NCI-H2196 (cell line): ENCODE measurements around the gene TPK1.
"Not testable (repeated sequence)": the region's sequence is repeated elsewhere in the genome, so short reads cannot be mapped to it uniquely, and the experiment has no call there.

Experiments
- DNase-seq: peaks from one replicate; lab custom pipeline; 2025; ENCODE audit not compliant: unreplicated experiment; lab: John Stamatoyannopoulos, UW

Gene TPK1

DNA sequence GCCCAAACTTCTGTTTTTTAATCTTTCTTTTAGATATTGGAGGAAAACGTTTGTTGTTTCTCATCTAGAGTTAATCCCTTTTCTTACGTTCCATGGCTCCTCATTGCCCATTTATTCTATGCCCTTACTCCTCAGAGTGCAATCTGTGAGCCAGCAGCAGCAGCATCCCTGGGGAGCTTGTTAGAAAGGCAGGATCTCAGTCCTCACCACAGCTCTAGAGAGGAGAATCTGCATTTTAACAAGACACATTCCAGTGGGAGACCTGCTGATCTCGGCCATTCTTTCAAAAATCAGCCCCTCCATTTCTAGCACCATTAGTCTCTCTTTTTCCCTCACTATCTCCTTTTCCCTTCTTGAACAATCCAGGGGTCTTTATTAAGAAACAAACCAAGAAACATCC lies 348.0 kb downstream of the TPK1 start:
- DNase-seq, result no peak

DNA sequence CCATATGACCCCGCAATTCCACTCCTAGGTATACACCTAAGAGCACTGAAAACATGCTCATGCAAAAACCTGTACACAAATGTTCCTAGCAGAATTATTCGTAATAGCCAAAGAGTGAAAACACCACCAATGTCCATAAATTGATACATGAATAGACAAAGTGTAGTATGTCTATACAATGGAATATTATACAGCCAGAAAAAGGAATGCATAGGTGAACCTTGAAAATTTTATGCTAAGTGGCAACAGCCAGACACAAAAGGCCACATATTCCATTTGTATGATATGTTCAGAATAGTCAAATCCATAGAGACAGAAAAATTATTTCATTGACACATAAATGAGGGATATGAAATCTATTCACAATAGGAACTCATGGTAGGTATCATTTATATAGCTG lies 351.4 kb downstream of the TPK1 start:
- DNase-seq, result no peak

GRCh38 chr7:144483189-144483588 lies 352.7 kb downstream of the TPK1 start:
- DNase-seq, result no peak

DNA sequence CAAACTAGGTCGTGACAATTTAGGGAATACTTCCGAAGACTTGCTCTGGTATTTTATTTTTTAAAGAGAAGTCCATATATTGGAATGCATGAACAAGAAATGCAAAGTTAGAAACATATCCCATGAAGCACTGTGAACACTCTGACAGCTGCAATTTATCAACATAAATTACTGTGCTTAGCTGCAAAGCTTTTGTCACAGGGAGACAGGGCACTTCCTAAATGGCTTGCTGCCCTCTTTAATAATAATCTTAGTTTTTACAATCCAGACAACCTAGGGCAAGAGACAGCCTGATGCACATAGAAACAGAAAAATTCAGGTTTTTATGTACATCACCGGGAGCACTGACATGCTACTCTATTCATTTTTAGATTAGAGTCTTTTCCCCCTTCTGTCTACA lies 354.0 kb downstream of the TPK1 start:
- DNase-seq, result no peak

GRCh38 chr7:144477348-144477747 lies 358.5 kb downstream of the TPK1 start:
- DNase-seq, result no peak

DNA sequence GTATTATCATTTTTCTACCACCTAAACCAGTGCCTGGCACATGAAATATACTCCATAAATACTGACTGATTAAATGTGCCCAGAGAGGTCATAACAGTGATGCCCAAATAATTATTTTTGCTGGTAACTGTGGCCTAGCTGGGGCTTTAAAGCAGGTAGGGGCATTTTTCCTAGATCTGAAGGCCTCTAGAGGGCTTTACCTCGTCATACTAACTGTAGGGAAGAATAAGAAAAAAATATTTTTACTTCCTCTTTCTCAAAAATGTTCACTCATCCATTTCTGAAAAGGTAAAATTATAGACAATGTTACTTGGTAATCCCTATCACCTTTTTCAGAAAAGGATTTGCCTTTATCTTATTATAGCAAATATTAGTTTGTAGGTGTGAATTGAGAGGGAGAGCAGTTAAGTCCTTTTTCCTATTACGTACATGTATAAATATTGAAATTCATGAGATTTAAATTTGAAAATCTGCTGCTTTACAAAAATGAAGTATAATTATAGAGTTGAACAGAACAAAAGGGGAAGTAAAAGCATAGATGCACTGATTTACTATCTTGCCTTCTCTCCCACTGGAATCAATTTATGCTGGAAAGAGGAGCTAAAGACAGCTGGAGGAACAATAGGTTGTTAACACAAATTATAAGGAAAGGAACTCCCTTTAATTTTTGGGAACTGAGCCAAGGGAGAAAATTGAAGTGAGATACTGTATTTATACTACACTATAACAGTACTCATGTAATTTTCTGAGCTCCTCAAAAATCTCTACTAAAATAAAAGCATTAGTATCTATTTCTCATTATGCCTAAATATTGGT lies 360.8 kb downstream of the TPK1 start:
- DNase-seq, result no peak

DNA sequence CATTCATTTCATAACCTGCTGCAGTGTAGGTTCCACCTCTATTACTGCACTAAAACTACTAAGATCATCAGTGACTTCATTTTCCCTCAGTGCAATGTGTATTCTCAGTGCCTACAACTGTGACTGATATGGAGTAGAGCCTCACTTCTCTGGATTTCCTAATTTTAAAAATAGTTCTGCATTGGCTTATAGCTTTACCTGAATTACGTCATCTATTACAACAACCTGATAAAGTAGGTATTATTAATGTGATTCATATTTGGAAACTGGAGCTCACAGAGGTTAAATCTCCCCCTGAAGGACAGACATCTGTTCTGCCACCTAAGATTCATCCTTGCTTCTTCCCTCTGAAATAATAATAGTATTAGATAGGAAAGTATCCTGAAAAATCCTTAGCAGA lies 361.5 kb downstream of the TPK1 start:
- DNase-seq, result no peak

DNA sequence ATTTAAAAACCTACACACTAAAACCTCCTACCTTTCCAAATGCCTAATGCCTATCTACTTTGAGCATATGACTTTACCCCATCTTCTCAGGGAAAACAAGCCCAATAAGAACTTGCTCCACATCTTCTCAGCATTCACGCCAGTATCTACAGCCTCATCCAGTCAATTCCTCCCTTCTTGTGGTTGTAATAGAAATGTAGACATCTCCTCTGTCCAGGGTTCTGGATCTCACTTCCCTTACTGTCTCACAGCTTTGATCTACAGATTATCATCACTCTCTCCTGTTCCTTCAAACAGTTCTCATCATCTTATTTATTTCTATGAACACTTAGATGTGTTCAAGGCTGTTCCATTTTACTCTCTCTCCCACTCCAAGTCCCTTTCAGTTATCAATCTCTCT lies 361.9 kb downstream of the TPK1 start:
- no peak for DNase-seq

DNA sequence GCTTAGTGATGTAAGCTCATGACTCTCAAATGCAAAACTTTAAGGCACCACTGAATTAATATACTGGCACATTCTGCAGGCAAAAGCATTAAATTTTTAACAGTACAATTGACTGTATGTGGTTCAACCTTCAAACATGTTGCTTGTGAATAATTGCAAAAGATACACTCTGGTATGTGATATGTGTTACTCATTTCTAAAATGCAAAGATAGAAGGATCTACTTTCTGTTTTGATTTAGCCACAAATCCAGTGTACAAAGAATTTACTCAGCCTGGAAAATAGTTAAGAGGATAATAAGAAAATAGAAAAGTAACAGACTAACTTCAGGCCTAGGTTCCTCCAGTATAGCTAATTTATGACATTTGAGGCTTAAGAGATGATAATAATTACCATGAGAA lies 365.8 kb downstream of the TPK1 start:
- DNase-seq, result no peak

- no peak for DNase-seq
These were observed 366.7 kb downstream of the TPK1 start for GRCh38 chr7:144468990-144469732.

DNA sequence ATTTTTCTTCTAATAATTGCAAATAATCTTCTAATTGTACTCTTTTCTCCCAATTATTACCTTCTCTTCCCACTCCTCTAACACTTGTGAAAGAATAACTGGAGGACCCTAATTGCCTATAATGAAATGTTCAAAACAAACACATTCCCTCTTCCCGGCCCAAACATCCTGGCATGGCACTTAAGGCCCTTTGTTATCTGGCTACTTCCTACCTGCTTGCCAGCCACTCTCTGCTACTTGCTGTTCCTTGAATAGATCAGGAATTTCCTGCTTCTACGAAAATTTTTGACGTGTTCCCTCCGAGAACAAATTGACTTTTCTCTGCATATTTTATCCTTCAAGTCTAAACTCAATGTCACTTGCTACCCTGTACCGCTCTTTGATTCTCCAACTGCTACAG lies 376.2 kb downstream of the TPK1 start:
- no peak for DNase-seq

DNA sequence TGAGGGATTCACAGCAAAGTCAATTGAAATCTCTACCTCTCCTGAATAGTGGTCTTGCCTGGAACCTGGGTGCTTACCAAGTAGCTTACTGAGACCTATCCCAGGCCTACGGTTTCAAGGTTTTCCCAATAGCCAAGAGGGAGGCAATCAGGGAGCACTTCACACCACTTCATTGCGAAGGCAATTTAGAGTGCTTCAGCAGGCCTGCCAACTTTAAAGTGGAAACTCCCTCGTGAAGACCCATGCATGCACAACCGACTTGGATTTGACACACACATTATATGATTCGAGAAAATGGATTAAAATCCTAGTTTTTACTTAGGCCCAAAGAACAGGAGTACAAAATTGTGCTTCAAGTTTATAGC lies 380.8 kb downstream of the TPK1 start:
- no peak for DNase-seq

DNA sequence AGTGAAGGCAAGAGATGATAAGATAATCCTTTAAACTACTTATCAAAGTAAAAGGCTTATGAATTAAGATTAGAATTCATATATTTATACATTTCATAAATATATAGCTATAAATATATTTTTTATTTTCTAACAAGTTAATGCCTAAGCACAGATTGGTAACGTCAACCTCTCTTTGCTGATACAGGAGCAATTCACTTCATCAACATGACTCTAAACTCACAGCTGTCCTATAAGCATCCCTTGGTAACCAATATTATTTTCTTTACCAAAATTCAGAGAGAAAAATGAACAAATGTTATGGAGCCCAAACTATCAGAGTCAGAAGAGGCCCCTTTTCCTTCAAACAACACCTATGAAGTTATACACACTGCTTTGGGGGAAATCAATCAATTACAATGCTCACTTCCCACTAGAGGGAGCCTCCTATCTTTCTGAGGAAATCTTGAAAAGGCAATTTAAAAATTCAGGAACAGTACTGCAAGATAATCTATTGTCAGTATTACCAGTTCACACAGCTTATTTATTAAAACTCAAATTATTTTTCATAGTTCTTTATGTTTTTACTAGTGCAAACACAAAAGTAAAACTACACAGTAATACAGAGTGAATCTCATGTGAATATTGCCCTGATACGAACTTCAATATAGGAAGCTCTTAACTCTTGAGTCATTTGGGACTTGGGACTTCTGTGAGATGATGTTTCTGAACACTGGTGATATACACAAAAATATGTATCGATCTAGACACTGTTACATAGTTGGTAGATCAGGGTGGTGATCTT lies 381.4 kb downstream of the TPK1 start:
- DNase-seq, result no peak

- DNase-seq, result no peak
These were observed 383.8 kb downstream of the TPK1 start for GRCh38 chr7:144452064-144452463.

GRCh38 chr7:144445590-144445989 lies 390.3 kb downstream of the TPK1 start:
- no peak for DNase-seq

DNA sequence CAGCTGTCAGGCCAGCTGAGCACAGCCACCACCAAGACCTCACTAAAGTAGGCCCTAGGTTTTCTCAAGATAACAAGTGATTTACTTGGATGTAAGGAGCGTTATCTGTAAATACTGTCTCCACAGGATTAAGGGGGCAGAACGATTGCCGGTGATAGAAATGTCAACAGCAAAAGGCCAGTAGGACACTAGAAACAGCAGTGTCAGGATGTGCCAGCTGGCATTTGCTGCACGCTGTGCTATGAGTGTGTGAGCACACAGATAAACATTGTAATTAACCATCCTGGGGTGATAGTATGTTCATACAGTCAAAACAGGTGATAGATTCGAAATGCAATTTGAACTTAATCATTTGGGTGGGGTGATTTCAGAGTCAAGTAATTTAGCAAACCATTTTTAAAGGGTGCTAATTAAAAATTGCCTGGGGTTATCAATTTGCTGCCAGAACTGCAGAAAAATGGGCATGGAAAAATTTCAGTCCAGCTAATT lies 396.1 kb downstream of the TPK1 start:
- no peak for DNase-seq

DNA sequence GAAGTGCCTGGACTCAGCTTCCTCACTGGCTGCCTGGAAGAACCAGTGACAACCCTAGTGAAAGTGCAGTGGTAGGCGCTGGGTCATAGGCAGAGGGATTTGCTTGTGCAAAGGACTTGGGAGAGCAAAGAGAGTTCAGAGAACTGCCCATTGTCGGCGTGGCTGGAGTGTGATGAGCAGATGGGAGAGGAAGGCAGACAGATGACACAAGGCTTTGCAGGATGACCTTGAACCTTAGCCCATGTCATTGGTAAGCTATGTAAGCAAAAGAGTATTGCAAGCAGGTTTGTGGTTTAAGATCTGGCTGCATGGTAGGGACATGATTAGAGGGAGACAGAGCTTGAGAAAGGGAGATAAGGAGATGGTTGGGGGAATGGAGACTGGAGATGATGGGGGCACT lies 397.1 kb downstream of the TPK1 start:
- DNase-seq, result no peak

GRCh38 chr7:144437370-144438191 lies 398.3 kb downstream of the TPK1 start:
- DNase-seq, result peak; percentile 48

- no peak for DNase-seq
These were observed 399.4 kb downstream of the TPK1 start for GRCh38 chr7:144436500-144436899.

GRCh38 chr7:144428431-144428830 lies 407.4 kb downstream of the TPK1 start:
- no peak for DNase-seq

DNA sequence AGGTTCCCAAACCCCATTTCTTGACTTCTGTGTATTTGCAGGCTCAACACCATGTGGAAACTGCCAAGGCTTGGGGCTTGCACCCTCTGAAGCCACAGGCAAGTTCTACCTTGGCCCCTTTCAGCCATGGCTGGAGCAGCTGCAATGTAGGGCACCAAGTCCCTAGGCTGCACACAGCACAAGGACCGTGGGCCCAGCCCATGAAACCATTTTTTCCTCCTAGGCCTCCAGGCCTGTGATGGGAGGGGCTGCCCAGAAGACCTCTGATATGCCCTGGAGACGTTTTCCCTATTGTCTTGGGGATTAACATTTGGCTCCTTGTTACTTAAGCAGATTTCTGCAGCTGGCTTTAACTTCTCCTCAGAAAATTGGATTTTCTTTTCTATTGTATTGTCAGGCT lies 408.3 kb downstream of the TPK1 start:
- not testable (repeated sequence) for DNase-seq
